ENCODE results near the gene RHEBL1.

DNA sequence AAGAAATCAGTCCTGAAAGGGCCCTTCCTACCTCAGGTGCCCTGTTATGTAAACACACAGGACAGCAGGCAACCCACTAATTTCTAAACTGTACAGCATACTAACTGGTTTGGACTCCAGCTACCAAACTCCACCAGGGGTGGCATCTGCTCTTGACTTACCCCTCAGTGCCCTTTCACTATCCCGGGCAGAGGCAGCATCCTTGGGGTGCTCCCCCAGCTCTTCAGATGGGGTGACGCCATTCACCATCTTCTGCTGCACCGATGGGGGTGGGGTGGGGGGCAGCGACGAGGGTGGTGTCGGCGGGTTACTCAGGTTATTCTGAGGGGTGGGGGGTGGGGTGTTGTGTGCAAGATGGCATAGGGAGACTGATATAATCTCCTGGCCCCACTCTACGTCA is 39.7 kb downstream of the RHEBL1 start:
- TF ChIP-seq, protein P1, sequence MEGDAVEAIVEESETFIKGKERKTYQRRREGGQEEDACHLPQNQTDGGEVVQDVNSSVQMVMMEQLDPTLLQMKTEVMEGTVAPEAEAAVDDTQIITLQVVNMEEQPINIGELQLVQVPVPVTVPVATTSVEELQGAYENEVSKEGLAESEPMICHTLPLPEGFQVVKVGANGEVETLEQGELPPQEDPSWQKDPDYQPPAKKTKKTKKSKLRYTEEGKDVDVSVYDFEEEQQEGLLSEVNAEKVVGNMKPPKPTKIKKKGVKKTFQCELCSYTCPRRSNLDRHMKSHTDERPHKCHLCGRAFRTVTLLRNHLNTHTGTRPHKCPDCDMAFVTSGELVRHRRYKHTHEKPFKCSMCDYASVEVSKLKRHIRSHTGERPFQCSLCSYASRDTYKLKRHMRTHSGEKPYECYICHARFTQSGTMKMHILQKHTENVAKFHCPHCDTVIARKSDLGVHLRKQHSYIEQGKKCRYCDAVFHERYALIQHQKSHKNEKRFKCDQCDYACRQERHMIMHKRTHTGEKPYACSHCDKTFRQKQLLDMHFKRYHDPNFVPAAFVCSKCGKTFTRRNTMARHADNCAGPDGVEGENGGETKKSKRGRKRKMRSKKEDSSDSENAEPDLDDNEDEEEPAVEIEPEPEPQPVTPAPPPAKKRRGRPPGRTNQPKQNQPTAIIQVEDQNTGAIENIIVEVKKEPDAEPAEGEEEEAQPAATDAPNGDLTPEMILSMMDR (IDR thresholded peaks at IDR 0.05): no peak
- TF ChIP-seq POLR2A (IDR thresholded peaks at IDR 0.05): no peak

All from transverse colon (tissue), 3 donors.